ENCODE data around the gene DOCK9. TPM values are rescaled to one million over a fixed set of nuclear protein-coding genes. Genes with fewer than 3 reads are reported as not detected.

Gene DOCK9
- total RNA-seq, 1 experiment from 2014 or later, result 6.7 TPM

GRCh38 chr13:98976941-98977340, 923 bp downstream of the DOCK9 start:
- Histone ChIP-seq H3K36me3 (ENCODE audit: insufficient read depth, low read length) (no peaks in the 10 kb centered on the region), H3K4me2 (ENCODE audit: low read depth, low read length, poor library complexity, severe bottlenecking) (no peak overlapping the region), H3K9me3 (ENCODE audit: low read length) (no peaks in the 10 kb centered on the region), H3K4me3 (ENCODE audit: low read length) (no peak overlapping the region), H2AFZ (ENCODE audit: low read length) (no peak overlapping the region), H3K79me2 (ENCODE audit: low read length) (no peaks in the 10 kb centered on the region), H3K27me3 (ENCODE audit: low read length) (no peaks in the 10 kb centered on the region), H4K20me1 (ENCODE audit: insufficient read depth, low read depth, low read length) (0 out of 2 replicates have a peak, but pooled peaks cover 8% of the 10 kb centered on the region), H3K9ac (ENCODE audit: low read length) (no peak overlapping the region), H3K9me2 (replicated peaks; ENCODE audit: insufficient read depth, low read length) (no peaks in the 10 kb centered on the region), H3K4me1 (ENCODE audit: low read length) (peaks cover 7% of the 10 kb centered on the region; the same call in 1 of the 2 replicates), H3K27ac (ENCODE audit: low read length) (no peak overlapping the region)
- DNase-seq, result no peak

DNA sequence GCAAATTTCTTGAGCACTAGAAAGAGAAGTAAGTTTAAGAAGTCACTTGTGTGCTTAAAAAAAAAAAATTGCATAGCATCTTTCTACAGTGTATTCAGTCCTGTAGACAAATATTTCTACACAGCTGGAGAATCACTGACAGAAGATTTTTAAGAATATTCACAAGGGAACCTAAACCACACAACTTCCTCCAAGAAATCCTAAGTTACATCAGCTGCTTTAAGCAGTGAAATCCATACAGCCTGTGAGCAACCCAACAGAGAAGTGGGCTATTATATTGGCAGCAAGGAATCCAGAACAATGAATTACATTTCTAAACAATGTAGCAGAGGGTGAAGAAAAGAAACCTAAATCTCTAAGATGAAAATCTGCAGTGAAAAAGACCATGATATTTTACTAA, 1.5 kb downstream of the DOCK9 start:
- Histone ChIP-seq H3K27ac (ENCODE audit: low read length) (no peak overlapping the region), H3K4me3 (ENCODE audit: low read length) (no peak overlapping the region), H3K4me1 (ENCODE audit: low read length) (peaks cover 7% of the 10 kb centered on the region; the same call in 1 of the 2 replicates), H3K9ac (ENCODE audit: low read length) (no peak overlapping the region), H3K27me3 (ENCODE audit: low read length) (no peaks in the 10 kb centered on the region), H4K20me1 (ENCODE audit: insufficient read depth, low read depth, low read length) (0 out of 2 replicates have a peak, but pooled peaks cover 8% of the 10 kb centered on the region), H3K36me3 (ENCODE audit: insufficient read depth, low read length) (no peaks in the 10 kb centered on the region), H3K9me2 (replicated peaks; ENCODE audit: insufficient read depth, low read length) (no peaks in the 10 kb centered on the region), H3K9me3 (ENCODE audit: low read length) (no peaks in the 10 kb centered on the region), H3K4me2 (ENCODE audit: low read depth, low read length, poor library complexity, severe bottlenecking) (no peak overlapping the region), H3K79me2 (ENCODE audit: low read length) (no peaks in the 10 kb centered on the region), H2AFZ (ENCODE audit: low read length) (no peak overlapping the region)
- DNase-seq, result no peak

DNA sequence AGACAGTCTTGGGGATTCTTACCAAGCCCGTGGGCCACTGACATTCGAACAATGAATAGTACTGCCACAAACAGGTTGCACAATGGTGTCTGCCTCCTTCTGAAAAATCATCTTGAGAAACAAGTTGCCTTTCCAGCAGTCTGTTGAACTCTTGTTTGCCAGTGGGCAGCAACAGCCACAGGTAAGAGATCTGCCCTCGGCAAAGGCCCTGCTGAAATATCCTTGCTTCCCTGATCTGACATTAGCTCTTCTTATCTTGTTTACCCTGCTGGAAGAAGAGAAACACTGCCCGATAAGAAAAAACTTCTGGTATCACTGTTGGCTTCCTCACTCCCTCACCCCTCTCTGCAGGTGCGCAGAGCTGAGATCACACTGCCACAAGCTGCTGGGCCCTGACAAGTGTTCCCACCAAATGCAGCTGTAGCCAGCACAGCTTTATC, 2.0 kb downstream of the DOCK9 start:
- Histone ChIP-seq H2AFZ (ENCODE audit: low read length) (no peak overlapping the region), H3K4me3 (ENCODE audit: low read length) (no peak overlapping the region), H3K9me2 (replicated peaks; ENCODE audit: insufficient read depth, low read length) (no peaks in the 10 kb centered on the region), H3K79me2 (ENCODE audit: low read length) (no peaks in the 10 kb centered on the region), H3K27me3 (ENCODE audit: low read length) (no peaks in the 10 kb centered on the region), H3K36me3 (ENCODE audit: insufficient read depth, low read length) (no peaks in the 10 kb centered on the region), H3K27ac (ENCODE audit: low read length) (no peak overlapping the region), H4K20me1 (ENCODE audit: insufficient read depth, low read depth, low read length) (0 out of 2 replicates have a peak, but pooled peaks cover 8% of the 10 kb centered on the region), H3K4me1 (ENCODE audit: low read length) (peaks cover 7% of the 10 kb centered on the region; the same call in 1 of the 2 replicates), H3K9me3 (ENCODE audit: low read length) (no peaks in the 10 kb centered on the region), H3K9ac (ENCODE audit: low read length) (no peak overlapping the region), H3K4me2 (ENCODE audit: low read depth, low read length, poor library complexity, severe bottlenecking) (no peak overlapping the region)
- DNase-seq, result no peak

DNA sequence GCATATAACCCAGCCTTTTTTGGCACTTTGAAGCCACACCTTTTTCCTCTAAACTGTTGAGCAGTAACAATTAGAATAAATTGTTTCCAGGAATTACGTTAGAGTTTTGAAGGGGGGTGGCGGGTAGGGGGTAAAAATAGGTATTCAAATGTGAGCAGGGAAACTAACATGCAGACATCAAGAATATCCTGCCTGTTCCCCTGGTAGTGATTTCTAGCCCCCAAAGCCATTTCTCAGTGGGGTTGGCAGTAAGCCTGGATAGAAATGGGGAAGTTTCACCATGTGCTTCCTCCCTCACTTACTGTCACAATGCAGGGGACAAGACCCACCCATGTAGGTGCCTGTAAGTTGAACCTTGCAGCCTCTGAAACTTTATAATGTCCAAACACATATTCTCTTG, 3.8 kb downstream of the DOCK9 start:
- DNase-seq, result no peak
- Histone ChIP-seq H3K4me1 (ENCODE audit: low read length) (peaks cover 7% of the 10 kb centered on the region; the same call in 1 of the 2 replicates), H4K20me1 (ENCODE audit: insufficient read depth, low read depth, low read length) (0 out of 2 replicates have a peak, but pooled peaks cover 8% of the 10 kb centered on the region), H3K9me2 (replicated peaks; ENCODE audit: insufficient read depth, low read length) (no peaks in the 10 kb centered on the region), H3K4me3 (ENCODE audit: low read length) (no peak overlapping the region), H3K9ac (ENCODE audit: low read length) (no peak overlapping the region), H3K9me3 (ENCODE audit: low read length) (no peaks in the 10 kb centered on the region), H3K4me2 (ENCODE audit: low read depth, low read length, poor library complexity, severe bottlenecking) (no peak overlapping the region), H3K27me3 (ENCODE audit: low read length) (no peaks in the 10 kb centered on the region), H3K27ac (ENCODE audit: low read length) (no peak overlapping the region), H2AFZ (ENCODE audit: low read length) (no peak overlapping the region), H3K36me3 (ENCODE audit: insufficient read depth, low read length) (no peaks in the 10 kb centered on the region), H3K79me2 (ENCODE audit: low read length) (no peaks in the 10 kb centered on the region)

- Histone ChIP-seq H3K4me2 (ENCODE audit: low read depth, low read length, poor library complexity, severe bottlenecking) (no peak overlapping the region), H3K9me2 (replicated peaks; ENCODE audit: insufficient read depth, low read length) (no peaks in the 10 kb centered on the region), H3K79me2 (ENCODE audit: low read length) (no peaks in the 10 kb centered on the region), H3K9ac (ENCODE audit: low read length) (no peak overlapping the region), H3K4me1 (ENCODE audit: low read length) (peaks cover 7% of the 10 kb centered on the region; the same call in 1 of the 2 replicates), H3K27ac (ENCODE audit: low read length) (no peak overlapping the region), H3K4me3 (ENCODE audit: low read length) (no peak overlapping the region), H2AFZ (ENCODE audit: low read length) (no peak overlapping the region), H4K20me1 (ENCODE audit: insufficient read depth, low read depth, low read length) (peaks cover 9% of the 10 kb centered on the region; the same call in 1 of the 2 replicates), H3K27me3 (ENCODE audit: low read length) (no peaks in the 10 kb centered on the region), H3K9me3 (ENCODE audit: low read length) (no peaks in the 10 kb centered on the region), H3K36me3 (ENCODE audit: insufficient read depth, low read length) (no peaks in the 10 kb centered on the region)
- no peak for DNase-seq
These were observed 5.2 kb downstream of the DOCK9 start for GRCh38 chr13:98972627-98973026.

DNA sequence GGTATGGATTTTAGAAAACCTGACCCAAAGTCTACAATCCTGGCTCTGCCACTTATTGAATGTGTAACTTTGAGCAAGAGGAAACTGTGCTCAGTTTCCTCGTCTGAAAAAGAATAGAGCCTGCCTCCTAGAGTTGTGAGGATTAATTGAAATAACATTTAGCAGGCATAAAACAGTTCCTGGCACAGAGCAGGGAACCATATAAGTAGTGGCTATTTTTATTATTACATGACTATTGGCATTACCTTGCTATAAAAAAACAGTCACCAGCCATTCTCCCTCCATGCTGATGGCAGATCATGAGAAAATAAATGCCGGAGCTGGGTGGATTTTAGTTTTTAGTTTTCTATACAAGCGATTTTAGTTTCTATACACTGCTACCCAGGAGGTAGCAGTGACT, 5.8 kb downstream of the DOCK9 start:
- H3K4me1 ChIP-seq (ENCODE audit: low read length), result peaks cover 7% of the 10 kb centered on the region; the same call in 1 of the 2 replicates
- H3K9ac ChIP-seq (ENCODE audit: low read length), result no peak overlapping the region
- no peaks in the 10 kb centered on the region for H3K9me3 ChIP-seq (ENCODE audit: low read length)
- H4K20me1 ChIP-seq (ENCODE audit: insufficient read depth, low read depth, low read length), result peaks cover 9% of the 10 kb centered on the region; the same call in 1 of the 2 replicates
- no peak overlapping the region for H3K4me3 ChIP-seq (ENCODE audit: low read length)
- H3K4me2 ChIP-seq (ENCODE audit: low read depth, low read length, poor library complexity, severe bottlenecking), result no peak overlapping the region
- H3K27me3 ChIP-seq (ENCODE audit: low read length), result no peaks in the 10 kb centered on the region
- H2AFZ ChIP-seq (ENCODE audit: low read length), result no peak overlapping the region
- no peaks in the 10 kb centered on the region for H3K36me3 ChIP-seq (ENCODE audit: insufficient read depth, low read length)
- H3K9me2 ChIP-seq (replicated peaks; ENCODE audit: insufficient read depth, low read length), result no peaks in the 10 kb centered on the region
- DNase-seq, result no peak
- no peak overlapping the region for H3K27ac ChIP-seq (ENCODE audit: low read length)
- no peaks in the 10 kb centered on the region for H3K79me2 ChIP-seq (ENCODE audit: low read length)

DNA sequence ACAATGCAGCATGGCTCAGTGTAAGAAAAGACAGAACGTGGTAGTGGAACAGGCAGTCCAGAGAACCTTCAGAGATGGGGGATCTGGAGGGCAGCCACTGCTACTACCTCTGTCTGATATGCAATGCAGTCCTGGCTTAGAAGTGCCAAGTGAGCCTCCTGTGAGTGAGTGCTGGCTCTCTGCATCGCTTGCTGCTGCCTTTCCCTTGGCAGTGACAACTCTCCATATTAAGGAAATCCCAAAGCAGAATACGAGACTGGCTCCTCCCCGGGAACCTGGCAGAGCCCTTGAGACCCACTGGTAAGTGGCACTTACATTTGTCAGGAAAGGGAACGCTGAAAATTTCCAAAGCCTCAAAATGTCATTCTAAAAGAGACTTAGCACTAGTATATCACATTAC, 7.5 kb downstream of the DOCK9 start:
- Histone ChIP-seq H3K36me3 (ENCODE audit: insufficient read depth, low read length) (no peaks in the 10 kb centered on the region), H3K9me2 (replicated peaks; ENCODE audit: insufficient read depth, low read length) (no peaks in the 10 kb centered on the region), H4K20me1 (ENCODE audit: insufficient read depth, low read depth, low read length) (peaks cover 5% of the 10 kb centered on the region; the same call in 1 of the 2 replicates), H3K4me3 (ENCODE audit: low read length) (no peak overlapping the region), H3K4me2 (ENCODE audit: low read depth, low read length, poor library complexity, severe bottlenecking) (no peak overlapping the region), H3K4me1 (ENCODE audit: low read length) (no peaks in the 10 kb centered on the region), H3K27ac (ENCODE audit: low read length) (no peak overlapping the region), H3K9me3 (ENCODE audit: low read length) (no peaks in the 10 kb centered on the region), H3K79me2 (ENCODE audit: low read length) (no peaks in the 10 kb centered on the region), H3K9ac (ENCODE audit: low read length) (no peak overlapping the region), H2AFZ (ENCODE audit: low read length) (no peak overlapping the region), H3K27me3 (ENCODE audit: low read length) (no peaks in the 10 kb centered on the region)
- DNase-seq, result no peak

DNA sequence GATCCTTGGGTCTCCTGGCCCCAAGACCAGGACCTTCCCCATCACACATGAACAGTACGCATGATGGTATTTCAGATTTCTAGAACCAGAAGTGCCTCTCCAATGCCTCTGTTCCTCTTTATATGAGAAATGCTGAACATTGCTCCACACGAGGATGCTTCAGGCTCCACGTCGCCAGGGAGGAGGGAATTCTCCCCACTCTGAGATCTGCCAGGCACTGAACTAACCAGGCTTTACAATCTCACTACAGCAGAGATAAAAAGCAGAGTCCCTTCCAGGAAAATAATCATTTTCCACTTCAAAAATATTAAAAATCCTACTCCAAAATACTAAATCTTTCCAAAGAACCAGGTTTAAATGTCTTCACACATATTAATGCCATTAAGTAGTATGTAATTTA, 10.4 kb downstream of the DOCK9 start:
- Histone ChIP-seq H3K36me3 (ENCODE audit: insufficient read depth, low read length) (no peaks in the 10 kb centered on the region), H3K4me1 (ENCODE audit: low read length) (no peaks in the 10 kb centered on the region), H3K4me3 (ENCODE audit: low read length) (no peak overlapping the region), H3K4me2 (ENCODE audit: low read depth, low read length, poor library complexity, severe bottlenecking) (no peak overlapping the region), H3K9ac (ENCODE audit: low read length) (no peak overlapping the region), H2AFZ (ENCODE audit: low read length) (no peak overlapping the region), H3K27ac (ENCODE audit: low read length) (no peak overlapping the region), H3K79me2 (ENCODE audit: low read length) (no peaks in the 10 kb centered on the region), H4K20me1 (ENCODE audit: insufficient read depth, low read depth, low read length) (peaks cover 5% of the 10 kb centered on the region; the same call in 1 of the 2 replicates), H3K9me3 (ENCODE audit: low read length) (no peaks in the 10 kb centered on the region), H3K9me2 (replicated peaks; ENCODE audit: insufficient read depth, low read length) (no peaks in the 10 kb centered on the region), H3K27me3 (ENCODE audit: low read length) (no peaks in the 10 kb centered on the region)
- no peak for DNase-seq

Data from Karpas-422 (cell line).